ENCODE results near the gene ABCA6.

Gene ABCA6

DNA sequence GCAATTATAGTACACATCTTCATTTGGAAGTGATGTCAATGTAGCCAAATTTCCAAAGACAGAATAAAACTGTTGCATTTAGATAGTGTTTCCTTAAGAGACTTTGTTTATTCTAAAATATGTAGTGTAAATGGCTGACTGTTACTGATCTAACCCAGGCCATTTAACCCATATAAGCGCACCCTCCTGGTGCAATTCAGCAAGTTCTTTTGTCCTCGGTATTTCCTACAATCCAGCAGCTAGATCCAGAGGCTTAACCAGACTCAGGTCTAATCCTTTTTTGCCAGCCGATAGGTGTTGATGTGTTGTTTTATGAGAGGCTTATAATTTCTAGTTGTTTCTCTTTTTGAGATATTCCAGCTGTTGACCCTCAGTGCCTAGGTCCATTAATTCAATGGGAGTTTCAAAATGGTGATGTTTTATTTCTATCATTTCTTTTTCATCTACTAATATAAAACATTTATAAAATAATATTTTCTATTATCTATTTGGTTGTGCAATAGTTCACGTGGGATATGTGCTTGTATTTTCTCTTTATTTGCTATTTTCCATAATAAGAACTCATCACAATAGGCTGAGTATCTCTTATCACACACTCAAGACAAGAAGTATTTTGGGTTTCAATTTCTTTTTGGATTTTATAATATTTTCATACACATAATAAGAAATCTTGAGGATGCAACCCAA, 95.4 kb downstream of the ABCA6 start:
- no peak for DNase-seq

DNA sequence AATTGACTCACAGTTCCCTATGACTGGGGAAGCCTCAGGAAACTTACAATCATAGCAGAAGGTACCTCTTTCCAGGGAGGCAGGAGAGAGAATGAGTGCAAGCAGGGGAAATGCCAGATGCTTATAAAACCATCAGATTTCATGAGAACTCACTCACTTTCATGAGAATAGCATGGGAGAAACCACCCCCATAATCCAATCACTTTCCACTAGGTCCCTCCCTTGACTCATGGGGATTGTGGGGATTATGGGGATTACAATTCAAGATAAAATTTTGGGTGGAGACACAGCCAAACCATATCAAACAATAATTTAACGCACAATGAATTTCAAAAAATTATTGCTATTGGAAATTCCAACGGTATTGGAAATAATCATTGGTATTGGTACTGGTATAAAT, 96.0 kb downstream of the ABCA6 start:
- DNase-seq: no peak

DNA sequence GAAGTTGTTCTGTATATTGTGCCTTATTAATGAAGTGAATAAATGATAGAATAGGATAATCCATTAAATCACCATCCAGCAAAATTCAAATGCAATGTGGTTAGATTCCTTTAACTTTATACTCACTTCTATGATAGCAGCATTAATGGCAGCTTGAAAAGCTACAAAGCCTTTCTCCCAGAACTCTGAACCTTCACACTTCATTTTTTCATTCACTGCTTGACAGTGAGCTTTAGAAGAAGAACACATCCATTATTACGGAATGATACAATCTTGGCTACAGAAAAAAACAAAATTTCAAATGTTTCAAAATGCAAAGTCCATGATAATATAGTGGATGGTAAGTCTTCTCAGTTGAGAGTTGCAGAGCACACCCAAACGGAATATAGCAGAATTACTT, 97.3 kb downstream of the ABCA6 start:
- DNase-seq: no peak

DNA sequence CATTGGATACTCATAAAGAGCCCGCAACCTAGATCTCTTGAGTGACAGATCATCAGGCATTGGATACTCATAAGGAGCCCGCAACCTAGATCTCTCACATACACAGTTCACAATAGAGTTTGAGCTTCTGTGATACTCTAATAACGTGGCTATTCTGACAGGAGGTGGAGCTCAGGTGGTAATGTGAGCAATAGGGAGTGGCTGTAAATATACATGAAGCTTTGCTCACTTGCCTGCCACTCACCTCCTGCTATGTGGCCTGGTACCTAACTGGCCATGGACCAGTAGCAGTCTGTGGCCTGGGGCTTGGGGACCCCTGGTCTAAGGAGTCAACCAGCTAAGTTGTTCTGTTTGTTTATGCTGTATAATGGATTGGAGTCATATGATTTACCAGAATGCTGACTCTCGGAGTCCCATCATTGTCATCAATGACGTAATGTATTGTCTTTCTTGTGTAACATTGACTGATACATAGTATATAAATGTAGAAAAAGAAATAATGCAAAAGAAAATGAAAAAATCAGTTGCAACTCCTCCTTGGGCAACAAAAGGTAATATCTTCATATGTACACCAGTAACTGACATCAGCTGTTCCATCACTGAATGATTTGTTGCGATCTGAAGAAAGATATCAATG, 98.5 kb downstream of the ABCA6 start:
- no peak for DNase-seq

DNA sequence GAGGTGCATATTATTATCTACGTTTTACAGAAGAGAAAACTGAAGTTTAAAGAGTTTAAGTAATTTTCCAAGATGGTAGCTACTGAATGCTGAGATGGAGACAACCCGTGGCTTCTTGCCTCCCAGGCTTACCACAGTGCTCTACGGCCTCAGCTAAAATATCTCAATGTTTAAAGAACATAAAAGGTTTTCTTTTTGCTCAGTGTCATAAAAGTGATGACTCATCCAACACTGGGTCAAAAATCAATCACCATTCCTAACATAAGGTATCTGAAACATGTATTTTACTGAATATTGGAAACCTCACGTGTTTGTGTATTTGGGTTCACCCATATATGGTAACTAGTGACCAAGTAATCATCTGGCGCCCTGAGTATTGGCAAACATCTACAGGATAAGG, 99.4 kb downstream of the ABCA6 start:
- no peak for DNase-seq

DNA sequence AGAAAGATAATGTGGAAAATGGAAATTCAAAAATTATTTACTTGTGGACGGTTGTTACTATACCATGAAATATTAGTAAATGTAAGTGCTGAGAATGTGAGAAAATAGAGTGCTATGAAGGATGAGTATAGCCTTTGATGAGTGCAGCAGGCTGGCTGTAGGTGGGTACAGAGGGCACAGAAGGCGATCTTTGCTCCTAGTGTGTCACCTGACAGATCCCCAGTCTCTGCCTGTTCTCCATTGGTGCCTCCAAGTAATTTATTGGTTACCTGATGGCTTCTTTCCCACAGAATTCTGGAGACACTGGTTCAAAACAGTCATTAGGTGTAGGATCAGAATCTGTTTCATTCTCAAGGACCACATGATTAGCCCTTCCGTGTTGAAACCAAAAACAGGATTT, 109.9 kb downstream of the ABCA6 start:
- DNase-seq: no peak

DNA sequence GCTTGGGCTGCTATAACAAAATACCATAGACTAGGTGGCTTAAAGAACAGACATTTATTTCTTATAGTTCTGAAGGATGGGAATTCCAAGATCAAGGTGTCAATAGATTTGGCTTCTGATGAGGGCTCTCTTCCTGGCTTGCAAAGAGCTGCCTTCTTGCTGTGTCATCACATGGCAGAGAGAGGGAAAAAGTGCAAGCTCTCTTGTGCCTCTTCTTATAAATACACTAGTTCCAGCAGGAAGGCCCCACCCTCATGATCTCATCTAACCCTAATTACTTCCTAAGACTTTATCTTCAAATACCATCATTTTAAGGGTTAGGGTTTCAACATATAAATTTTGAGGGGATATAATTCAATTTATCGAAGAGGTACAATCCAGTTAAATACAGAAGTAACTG, 111.5 kb downstream of the ABCA6 start:
- DNase-seq: no peak

Data from activated T-cell treated with anti-CD3 and anti-CD28 coated beads for 4 hours (primary cell).